Hair follicular keratinocyte (primary cell): Measurements from ENCODE around the gene CFAP410. TPM values are rescaled to one million over a fixed set of nuclear protein-coding genes. Genes with fewer than 3 reads are reported as not detected.

Experiments used
- total RNA-seq: library from RNA; depleted of rRNA; stranded (reverse); fragments of >200 nt; gene quantifications from 2 replicates; pipeline ENCODE4 v1.2.3, GENCODE V29; 2015

The CFAP410 gene
- 11.2 and 15.1 TPM in 2 replicates for total RNA-seq

DNA sequence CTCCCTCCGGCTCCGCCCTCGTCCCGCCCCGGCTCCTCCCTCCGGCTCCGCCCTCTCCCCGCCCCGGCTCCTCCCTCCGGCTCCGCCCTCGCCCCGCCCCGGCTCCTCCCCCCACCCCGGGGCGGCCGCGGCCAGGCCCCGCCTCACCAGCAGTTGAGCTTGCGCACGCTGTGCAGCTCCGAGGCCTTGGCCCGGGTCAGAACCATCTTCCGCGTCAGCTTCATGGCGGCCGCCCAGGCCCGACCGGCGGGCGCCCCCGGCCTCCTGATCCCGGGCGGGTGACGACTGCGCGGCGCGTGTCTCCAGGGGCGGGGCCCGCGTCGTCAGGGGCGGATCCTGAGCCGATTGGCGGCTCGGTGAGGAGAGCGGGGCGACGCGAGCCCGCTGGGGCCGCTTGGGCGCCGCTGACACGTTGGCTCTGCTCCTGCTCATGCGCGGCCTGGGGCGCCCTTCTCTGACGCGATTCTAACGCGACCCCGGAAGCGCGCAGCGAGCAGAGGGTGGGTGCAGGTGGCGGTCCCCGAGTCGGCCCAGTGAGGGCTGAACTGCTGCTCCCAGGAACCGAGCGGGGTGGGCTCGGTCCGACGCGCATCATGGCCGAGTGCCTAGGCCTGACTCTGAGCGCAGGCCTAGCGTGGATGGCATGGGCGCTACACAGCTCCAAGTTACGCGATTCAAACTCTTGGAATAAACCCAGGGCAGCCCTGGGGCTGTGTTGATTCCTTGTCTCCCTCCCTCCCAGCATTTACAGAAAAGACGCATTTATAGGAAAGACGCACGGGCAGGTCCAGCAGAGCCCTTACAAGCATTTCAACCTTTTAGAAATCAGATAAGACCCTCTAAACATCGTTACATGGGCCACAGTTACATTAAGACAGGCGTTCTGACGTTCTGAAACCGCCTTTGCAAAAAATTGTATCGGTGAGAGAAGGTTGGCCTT lies at the start of gene CFAP410:
TSS of gene CFAP410 (minus strand) at position 420 of the 940 bp plus-strand sequence. CDS start at position 224, 196 bp downstream.

DNA sequence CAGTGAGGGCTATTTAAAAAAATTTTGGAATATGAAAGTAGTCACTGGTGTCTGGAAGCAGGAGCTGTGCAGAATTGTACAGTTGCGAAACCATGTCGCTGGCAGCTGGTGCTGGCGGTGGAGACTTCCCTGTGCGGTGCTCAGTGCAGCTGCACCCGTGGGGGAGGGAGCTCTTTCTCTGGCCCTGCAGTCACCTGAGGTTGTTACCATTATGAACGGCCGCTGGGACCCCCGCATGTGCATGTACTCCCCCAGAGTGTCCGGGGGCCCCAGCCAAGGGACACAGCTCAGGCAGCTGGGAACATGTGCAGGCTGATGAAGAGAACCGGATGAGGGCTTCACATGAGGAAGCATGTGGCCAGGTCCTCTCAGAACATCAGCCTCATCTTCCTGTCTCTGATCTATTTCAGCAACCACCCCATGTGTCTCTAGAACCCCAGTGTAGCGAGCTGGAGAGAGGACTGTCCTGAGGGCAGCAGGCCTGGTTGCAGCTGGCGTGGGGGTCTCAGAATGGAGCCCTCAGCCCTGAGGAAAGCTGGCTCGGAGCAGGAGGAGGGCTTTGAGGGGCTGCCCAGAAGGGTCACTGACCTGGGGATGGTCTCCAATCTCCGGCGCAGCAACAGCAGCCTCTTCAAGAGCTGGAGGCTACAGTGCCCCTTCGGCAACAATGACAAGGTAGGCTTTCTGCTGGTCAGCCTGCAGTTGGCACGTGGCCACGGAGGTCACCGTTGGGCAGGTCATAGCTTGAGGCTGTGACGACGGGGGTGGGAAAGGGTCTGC lies 14.2 kb upstream of the CFAP410 start, which contains the start of gene TRPM2:
TSS of gene TRPM2 (plus strand) at position 431 of the 780 bp plus-strand sequence. CDS start at position 511, 80 bp downstream.

DNA sequence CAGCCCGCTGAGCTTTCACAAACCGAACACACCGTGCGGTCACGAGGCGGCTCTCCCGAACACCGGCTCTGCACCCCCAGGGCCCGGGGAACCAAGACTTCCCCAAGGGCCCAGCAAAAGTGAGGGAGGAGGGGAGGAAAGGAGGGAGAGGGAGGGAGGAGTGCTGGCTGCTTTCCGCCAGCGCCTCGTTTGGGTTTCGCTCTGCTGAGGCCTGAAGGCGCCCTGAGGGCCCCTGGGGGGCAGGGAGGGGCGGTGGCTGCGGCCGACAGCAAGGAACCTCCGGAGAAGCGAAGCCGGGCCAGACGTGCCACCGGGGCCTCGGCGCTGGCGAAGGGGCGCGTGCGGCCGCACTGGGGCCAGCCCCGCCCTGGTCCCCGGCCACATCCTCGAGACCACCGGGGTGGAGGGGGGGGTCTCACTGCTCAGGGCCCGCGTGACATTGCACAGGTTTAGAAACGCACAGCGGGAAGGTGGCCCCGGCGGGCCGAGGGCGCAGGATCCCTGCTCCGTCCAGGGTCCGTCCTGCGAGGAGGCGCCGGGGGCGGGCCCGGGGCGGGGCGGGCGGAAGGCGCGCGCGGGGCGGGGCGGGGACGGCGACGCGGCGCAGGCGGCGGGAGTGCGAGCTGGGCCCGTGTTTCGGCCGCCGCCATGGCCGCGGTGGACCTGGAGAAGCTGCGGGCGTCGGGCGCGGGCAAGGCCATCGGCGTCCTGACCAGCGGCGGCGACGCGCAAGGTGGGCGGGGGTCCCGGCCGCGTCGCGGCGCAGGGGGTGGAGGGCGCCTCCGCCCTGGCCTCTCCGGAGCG lies 39.5 kb downstream of the CFAP410 start, which contains the start of gene PFKL:
TSS of gene PFKL (plus strand) at position 596 of the 804 bp plus-strand sequence. CDS start at position 649, 53 bp downstream.

DNA sequence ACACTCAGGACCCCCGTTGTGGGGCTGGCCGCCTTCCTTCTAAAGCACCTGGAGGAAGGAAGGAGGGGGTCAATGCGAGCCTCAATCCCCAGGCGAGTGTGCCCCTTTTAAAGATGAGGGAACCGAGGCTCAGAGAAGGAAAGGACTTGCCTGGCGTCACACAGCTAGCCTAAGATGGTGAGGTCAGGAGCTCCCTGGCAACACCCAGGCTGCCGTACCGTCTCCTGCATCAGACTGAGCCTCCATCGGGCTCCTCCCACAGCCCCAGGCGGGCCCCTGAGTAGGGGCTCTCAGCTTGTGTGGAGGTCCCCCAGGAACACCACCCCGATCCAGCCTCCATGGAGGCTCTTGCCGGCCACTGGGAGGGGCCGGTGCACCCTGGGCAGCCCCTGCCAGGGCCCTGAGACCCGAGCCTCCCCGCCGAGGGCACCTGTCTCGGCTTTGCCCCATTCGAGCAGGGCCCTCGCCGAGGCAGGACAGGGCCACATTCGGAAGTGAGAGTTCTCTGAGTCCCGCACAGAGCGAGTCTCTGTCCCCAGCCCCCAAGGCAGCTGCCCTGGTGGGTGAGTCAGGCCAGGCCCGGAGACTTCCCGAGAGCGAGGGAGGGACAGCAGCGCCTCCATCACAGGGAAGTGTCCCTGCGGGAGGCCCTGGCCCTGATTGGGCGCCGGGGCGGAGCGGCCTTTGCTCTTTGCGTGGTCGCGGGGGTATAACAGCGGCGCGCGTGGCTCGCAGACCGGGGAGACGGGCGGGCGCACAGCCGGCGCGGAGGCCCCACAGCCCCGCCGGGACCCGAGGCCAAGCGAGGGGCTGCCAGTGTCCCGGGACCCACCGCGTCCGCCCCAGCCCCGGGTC lies 53.8 kb downstream of the CFAP410 start, which contains the start of gene AIRE:
TSS of gene AIRE (plus strand) at position 739 of the 855 bp plus-strand sequence. CDS start 131 bp downstream, outside the sequence.

Other genes starting within 250 kb of the CFAP410 start
- gene PWP2, start 232.0 kb downstream of the CFAP410 start, total RNA-seq = 35.1 and 39.1 TPM in 2 replicates
- gene GATD3, start 205.7 kb downstream of the CFAP410 start, total RNA-seq = 25.0 and 37.2 TPM in 2 replicates
- 0.57 and 1.0 TPM in 2 replicates for gene ICOSLG, start 98.4 kb downstream of the CFAP410 start, total RNA-seq
- gene DNMT3L, start 77.5 kb downstream of the CFAP410 start, total RNA-seq = not detected in 2 replicates
- gene AIRE, start 53.5 kb downstream of the CFAP410 start, total RNA-seq = not detected in 2 replicates
- gene PFKL, start 39.3 kb downstream of the CFAP410 start, total RNA-seq = 99.3 and 102 TPM in 2 replicates
- 0.46 TPM in 1 of 2 replicates, not detected in the other for gene TRPM2, start 14.2 kb upstream of the CFAP410 start, total RNA-seq
- gene LRRC3, start 116.1 kb upstream of the CFAP410 start, total RNA-seq = 1.9 and 3.3 TPM in 2 replicates
- not detected in 2 replicates for gene KRTAP10-1, start 200.8 kb upstream of the CFAP410 start, total RNA-seq
- gene KRTAP10-2, start 212.1 kb upstream of the CFAP410 start, total RNA-seq = not detected in 2 replicates
- not detected in 2 replicates for gene KRTAP10-3, start 219.4 kb upstream of the CFAP410 start, total RNA-seq
- not detected in 2 replicates for gene KRTAP10-4, start 234.3 kb upstream of the CFAP410 start, total RNA-seq
- not detected in 2 replicates for gene KRTAP10-5, start 241.2 kb upstream of the CFAP410 start, total RNA-seq